Esophagus mucosa (tissue), 1 donor: ENCODE data around the gene NPB. TPM values are rescaled to one million over a fixed set of nuclear protein-coding genes. Genes with fewer than 3 reads are reported as not detected.

ENCODE experiments used
- ATAC-seq: fragments of 200-7000 bp; cut with Tn5 transposase; one replicate; pipeline ENCODE4 v1.9.1; 2020
- total RNA-seq: library from RNA; stranded (reverse); gene quantifications from one replicate; pipeline ENCODE4 v1.2.4, GENCODE V29; 2023
- donor health status: DM: yes; HTN: yes; CAD: no.

The NPB gene
- total RNA-seq, 1 donor from 2014 or later = 0.24 TPM

- ATAC-seq = peak; percentile 22
These were observed 24.6 kb downstream of the NPB start for GRCh38 chr17:81926451-81927151.

- no peak for ATAC-seq
These were observed 25.2 kb downstream of the NPB start for GRCh38 chr17:81927152-81927652.

GRCh38 chr17:81927653-81928543 lies 25.9 kb downstream of the NPB start, which contains the start of gene MAFG:
MAFG (minus strand) TSS chr17:81927735; CDS start chr17:81923185, 4,550 bp downstream.
- peak; percentile 38 for ATAC-seq

- ATAC-seq = peak; percentile 2
These were observed 26.7 kb downstream of the NPB start for GRCh38 chr17:81928544-81929252.

- ATAC-seq = no peak
These were observed 27.5 kb downstream of the NPB start for GRCh38 chr17:81929253-81930141.

- ATAC-seq = no peak
These were observed 28.4 kb downstream of the NPB start for GRCh38 chr17:81930142-81931125.

- no peak for ATAC-seq
These were observed 29.1 kb downstream of the NPB start for GRCh38 chr17:81931189-81931556.

- ATAC-seq = no peak
These were observed 29.7 kb downstream of the NPB start for GRCh38 chr17:81931557-81932332.

- no peak for ATAC-seq
These were observed 30.4 kb downstream of the NPB start for GRCh38 chr17:81932333-81932983.

GRCh38 chr17:81933178-81933699 lies 31.2 kb downstream of the NPB start:
- ATAC-seq = no peak

- ATAC-seq = no peak
These were observed 32.2 kb downstream of the NPB start for GRCh38 chr17:81934098-81934757.

GRCh38 chr17:81934850-81935708 lies 33.0 kb downstream of the NPB start:
- no peak for ATAC-seq

- ATAC-seq = no peak
These were observed 33.7 kb downstream of the NPB start for GRCh38 chr17:81935709-81936084.

- no peak for ATAC-seq
These were observed 37.2 kb downstream of the NPB start for GRCh38 chr17:81939218-81939617.

- ATAC-seq = peak; percentile 5
These were observed 37.9 kb downstream of the NPB start for GRCh38 chr17:81939881-81940385.

- ATAC-seq = no peak
These were observed 38.8 kb downstream of the NPB start for GRCh38 chr17:81940538-81941483.
